GM18858 (cell line): ENCODE results near the gene ANXA2.

Source experiments
- ATAC-seq: cut with Tn5 transposase; IDR thresholded peaks from one replicate; pipeline ENCODE4 v1.9.1; 2021; ENCODE audit not compliant: unreplicated experiment

Gene ANXA2

DNA sequence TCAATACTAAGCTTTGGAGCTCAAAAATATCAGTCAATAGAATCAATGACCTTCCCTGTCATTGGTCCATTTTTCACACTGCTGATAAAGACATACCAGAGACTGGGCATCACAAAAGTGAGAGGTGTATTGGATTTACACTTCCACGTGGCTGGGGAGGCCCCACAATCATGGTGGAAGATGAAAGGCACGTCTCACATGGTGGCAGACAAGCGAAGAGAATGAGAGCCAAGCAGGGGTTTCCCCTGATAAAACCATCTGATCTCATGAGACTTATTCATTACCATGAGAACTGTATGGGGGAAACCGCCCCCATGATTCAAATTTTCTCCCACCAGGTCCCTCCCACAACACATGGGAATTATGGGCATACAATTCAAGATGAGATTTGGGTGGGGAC, 81.9 kb downstream of the ANXA2 start:
- no peak for ATAC-seq

DNA sequence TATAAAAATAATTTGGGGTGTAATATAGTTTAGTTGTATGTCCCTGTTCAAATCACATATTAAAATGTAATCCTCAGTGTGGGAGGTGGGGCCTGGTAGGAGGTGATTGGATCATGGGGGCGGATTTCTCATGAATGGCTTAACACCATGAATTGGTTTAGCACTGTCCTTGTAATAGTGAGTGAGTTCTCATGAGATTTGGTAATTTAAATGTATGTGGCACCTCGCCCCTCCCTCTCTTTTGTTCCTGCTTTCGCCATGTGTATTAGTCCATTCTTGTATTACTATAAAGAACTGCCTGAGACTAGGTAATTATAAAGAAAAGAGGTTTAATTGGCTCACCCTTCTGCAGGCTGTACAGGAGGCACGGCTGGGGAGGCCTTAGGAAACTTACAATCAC, 83.9 kb downstream of the ANXA2 start:
- ATAC-seq: no peak

DNA sequence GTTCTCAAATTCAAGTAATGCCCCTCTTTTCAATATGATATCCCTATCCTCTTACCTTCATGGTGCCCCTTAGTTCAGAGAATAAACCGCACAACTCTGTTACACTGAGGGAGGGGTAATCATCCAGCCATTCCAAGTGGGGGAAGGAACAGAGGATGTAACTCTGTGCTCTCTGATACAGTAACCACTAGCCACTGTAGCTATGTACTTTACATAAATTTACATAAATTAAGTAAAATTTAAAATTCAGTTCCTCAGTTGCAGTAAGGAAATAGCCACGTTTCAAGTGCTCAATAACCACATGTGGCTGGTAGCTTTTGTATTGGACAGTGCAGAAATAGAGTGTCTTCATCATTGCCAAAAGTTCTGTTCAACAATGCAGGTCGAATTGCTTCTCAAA, 90.8 kb downstream of the ANXA2 start:
- no peak for ATAC-seq

GRCh38 chr15:60301024-60301423, 96.8 kb downstream of the ANXA2 start:
- no peak for ATAC-seq

GRCh38 chr15:60299452-60300047, 98.2 kb downstream of the ANXA2 start:
- no peak for ATAC-seq
